Mucosa of rectum (tissue), 2 donors: ENCODE measurements around the gene ZNF579.
"Not testable (repeated sequence)": the region's sequence is repeated elsewhere in the genome, so short reads cannot be mapped to it uniquely, and the experiment has no call there.

ENCODE experiments used
- H3K27ac ChIP-seq, 2 donors: one replicate each; pipeline ENCODE4 v1.7.0; 2013; ENCODE audit warnings: inconsistent platforms in 2 of 2, low read depth in 2 of 2, low read length in 2 of 2
- H3K27me3 ChIP-seq, 2 donors: one replicate each; pipeline ENCODE4 v1.7.0; 2013; ENCODE audit warnings: low read length in 2 of 2; ENCODE audit not compliant: control insufficient read depth in 2 of 2, insufficient read depth in 2 of 2
- H3K36me3 ChIP-seq, 2 donors: one replicate each; pipeline ENCODE4 v1.7.0; 2013; ENCODE audit warnings: low read length in 2 of 2; ENCODE audit not compliant: control insufficient read depth in 2 of 2, insufficient read depth in 2 of 2
- H3K4me1 ChIP-seq, 2 donors: one replicate each; pipeline ENCODE4 v1.7.0; 2013; ENCODE audit warnings: low read length in 2 of 2, mild to moderate bottlenecking in 1 of 2; ENCODE audit not compliant: control insufficient read depth in 2 of 2, insufficient read depth in 2 of 2
- H3K4me3 ChIP-seq, 2 donors: one replicate each; pipeline ENCODE4 v1.7.0; 2013; ENCODE audit warnings: low read length in 2 of 2
- H3K9ac ChIP-seq, 2 donors: one replicate each; pipeline ENCODE4 v1.7.0; 2013; ENCODE audit warnings: low read length in 2 of 2, low read depth in 1 of 2, mild to moderate bottlenecking in 1 of 2
- H3K9me3 ChIP-seq, 2 donors: one replicate each; pipeline ENCODE4 v1.7.0; 2013; ENCODE audit warnings: low read length in 2 of 2; ENCODE audit not compliant: control insufficient read depth in 2 of 2
- donor health status: healthy.
- donor health status: Normal muscosa, but diverticular disease.

Gene ZNF579

DNA sequence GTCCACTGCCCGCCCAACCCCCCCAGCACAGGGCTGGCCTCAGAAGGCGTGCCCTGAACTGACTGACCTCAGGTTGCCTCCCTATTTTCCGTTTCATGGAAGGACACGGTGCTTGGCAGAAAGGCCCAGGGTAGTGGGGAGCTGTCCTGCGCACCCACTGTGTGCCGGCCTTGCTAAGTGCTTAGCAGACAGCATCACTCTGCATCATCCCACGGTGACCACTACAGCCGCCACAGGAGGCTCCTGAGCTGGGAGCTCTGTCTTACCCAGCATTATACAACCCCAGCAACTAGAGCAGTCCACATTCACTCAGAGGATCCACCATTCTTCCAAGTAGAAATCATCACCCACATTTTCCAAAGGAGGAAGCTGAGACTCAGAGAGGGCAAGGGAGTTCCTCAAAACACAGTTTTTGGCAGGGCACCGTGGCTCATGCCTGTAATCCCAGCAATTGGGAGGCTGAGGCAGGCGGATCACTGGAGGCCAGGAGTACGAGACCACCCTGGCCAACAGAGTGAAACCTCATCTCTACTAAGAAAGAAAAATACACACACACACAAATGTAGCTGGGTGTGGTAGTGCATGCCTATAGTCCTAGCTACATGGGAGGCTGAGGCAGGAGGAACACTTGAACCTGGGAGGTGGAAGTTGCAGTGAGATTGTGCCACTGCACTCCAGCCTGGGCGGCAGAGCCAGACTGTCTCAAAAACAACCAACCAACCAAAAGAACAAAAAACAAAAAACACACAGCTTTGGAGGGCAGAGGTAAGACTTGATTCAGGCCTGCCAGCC, 45.3 kb downstream of the ZNF579 start:
- Histone ChIP-seq H3K9me3 (no peaks in the 10 kb centered on the region), H3K36me3 (no peaks in the 10 kb centered on the region), H3K4me1 (no peaks in the 10 kb centered on the region), H3K27me3 (no peaks in the 10 kb centered on the region), H3K9ac (no peak overlapping the region), H3K27ac (no peak overlapping the region), H3K4me3 (no peak overlapping the region)

DNA sequence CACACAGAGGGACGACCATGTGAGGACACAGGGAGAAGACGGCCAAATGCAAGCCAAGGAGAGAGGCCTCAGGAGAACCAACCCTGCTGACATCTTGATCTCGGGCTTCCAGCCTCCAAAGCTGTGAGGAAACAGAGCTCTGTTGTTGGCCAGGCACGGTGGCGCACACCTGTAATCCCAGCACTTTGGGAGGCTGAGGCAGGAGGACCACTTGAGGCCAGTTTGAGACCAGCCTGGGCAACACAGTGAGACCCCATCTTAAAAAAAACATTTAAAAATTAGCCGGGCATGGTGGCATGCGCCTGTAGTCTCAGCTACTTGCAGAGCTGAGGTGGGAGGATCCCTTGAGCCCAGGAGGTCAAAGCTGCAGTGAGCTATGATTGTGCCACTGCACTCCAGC, 46.4 kb downstream of the ZNF579 start:
- H3K9ac ChIP-seq, H3K4me1 ChIP-seq, H3K36me3 ChIP-seq, H3K27ac ChIP-seq, H3K27me3 ChIP-seq, H3K9me3 ChIP-seq, H3K4me3 ChIP-seq: not testable (repeated sequence)

DNA sequence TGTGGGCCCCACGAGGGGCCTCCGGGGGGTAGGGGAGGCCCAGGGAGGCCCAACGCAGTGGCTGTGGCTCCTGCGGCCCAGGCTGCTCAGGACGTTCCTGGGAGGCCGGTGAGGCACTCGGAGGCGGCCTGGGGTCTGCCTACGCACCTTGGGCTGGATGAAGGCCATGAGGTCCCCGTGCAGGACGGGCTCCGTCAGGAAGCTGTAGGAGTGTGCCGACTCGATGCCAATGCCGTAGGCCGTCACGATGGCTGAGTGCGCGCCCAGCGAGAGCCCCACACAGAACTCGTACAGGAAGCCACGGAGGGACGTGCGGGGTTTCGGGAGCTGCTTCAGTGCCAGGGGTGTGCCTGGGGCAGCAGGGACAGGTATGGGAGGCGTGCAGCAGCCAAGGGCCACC, 49.7 kb downstream of the ZNF579 start:
- Histone ChIP-seq H3K9ac (no peak overlapping the region), H3K27me3 (no peaks in the 10 kb centered on the region), H3K4me3 (no peak overlapping the region), H3K4me1 (peaks cover 8 to 9% of the 10 kb centered on the region in 2 donors), H3K27ac (no peak overlapping the region), H3K9me3 (no peaks in the 10 kb centered on the region), H3K36me3 (no peaks in the 10 kb centered on the region)

DNA sequence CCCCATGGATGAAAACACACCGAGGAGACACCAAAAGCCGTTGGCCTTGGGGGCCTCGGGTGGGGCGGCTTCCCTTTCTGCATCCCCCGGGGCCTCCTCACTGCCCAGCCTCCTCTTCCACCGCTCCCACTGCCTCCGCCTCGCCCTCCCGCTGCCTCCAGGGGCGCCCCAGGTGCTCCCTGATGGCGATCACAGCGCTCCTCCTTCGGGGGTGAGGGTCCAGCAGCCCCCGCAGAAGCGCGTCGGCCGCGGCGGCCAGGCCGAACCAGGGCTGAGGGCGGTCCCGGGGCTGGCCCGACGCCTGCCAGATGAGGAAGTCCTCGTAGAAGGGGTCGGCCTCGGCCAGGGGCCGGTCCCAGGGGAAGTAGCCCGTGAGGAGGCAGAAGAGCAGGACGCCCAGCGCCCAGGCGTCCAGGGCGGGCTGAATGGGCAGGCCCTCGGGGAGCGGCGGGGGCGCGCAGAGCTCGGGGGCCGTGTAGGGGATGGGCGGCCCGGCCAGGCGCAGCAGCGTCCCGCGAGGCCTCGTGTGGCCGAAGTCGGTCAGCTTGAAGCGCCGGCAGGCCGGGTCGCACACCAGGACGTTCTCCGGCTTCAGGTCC, 50.9 kb downstream of the ZNF579 start:
- no peaks in the 10 kb centered on the region for H3K36me3 ChIP-seq
- H3K9me3 ChIP-seq = no peaks in the 10 kb centered on the region
- H3K9ac ChIP-seq = no peak overlapping the region
- H3K4me3 ChIP-seq = no peak overlapping the region
- no peak overlapping the region for H3K27ac ChIP-seq
- H3K4me1 ChIP-seq = peaks cover 9% of the 10 kb centered on the region in 2 donors
- no peaks in the 10 kb centered on the region for H3K27me3 ChIP-seq

DNA sequence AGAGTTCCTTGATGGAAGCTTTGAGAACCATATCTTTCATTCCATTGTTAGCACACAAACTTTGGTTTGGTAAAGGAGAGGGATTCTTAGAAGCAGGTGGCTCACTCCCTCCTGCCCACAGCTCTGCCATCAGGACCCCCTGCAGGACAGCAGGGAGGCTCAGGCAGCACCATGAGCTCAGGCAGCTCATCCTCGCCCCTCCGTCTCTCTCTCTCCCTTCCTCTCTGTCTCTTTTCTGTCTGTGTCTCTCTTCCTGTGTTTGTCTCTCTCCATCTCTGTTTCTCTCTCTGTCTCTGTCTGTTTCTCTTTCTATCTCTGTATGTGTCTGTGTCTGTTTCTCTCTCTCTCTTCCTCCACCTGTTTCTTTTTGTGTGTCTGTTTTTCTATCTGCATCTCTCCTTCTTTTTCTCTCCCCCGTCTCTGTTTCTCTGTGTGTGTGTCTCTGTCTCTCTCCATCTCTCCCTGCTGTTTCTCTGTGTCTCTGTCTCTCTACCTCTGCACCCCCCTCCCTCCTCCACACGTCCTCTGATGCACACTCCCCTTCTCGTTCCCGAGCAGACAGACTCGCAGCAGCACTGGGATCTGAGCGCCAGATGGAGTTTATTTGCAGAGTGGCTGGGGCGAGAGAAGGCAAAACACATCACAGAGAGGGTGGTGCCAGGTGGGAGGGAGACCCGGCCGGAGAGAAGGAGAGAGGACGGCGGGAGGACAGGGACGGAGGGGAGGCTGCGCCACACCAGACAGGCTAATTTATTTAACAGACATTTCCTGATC, 52.4 kb downstream of the ZNF579 start:
- Histone ChIP-seq H3K27me3 (no peaks in the 10 kb centered on the region), H3K27ac (no peak overlapping the region)

DNA sequence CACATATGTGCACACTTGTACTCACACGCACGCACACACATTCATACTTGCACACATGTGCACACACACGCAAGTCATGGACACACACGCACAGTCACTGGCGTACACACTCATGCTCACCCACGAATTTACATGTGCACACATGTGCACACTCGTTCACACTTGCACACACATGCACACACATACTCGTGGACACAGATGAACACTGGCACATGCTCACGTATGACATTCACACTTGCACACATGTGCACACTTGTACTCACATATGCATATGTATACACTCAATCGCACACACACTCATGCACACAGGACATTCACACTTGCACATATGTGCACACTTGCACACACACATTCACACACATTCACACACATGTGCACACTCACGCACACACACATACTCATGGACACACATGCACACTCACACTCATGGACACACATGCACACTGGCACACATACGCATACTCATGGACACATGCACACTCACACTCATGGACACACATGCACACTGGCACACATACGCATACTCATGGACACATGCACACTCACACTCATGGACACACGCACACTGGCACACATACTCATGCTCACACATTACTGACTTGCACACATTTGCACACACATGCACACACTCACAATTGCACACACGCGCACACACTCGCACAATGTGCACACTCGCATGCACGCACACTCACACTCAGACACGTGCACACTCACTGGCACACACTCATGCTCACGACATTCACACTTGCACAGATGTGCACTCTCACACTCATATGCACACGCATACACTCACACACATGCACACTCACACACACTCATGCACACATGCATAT, 53.2 kb downstream of the ZNF579 start:
- Histone ChIP-seq H3K9me3 (no peaks in the 10 kb centered on the region), H3K9ac (no peak overlapping the region), H3K4me3 (no peak overlapping the region), H3K27me3 (no peaks in the 10 kb centered on the region), H3K4me1 (peaks cover 9% of the 10 kb centered on the region in 2 donors), H3K36me3 (no peaks in the 10 kb centered on the region), H3K27ac (no peak overlapping the region)

More for the DNA sequence above, 52.4 kb downstream of the ZNF579 start:
- Histone ChIP-seq H3K4me3 (no peak overlapping the region), H3K36me3 (no peaks in the 10 kb centered on the region), H3K9ac (no peak overlapping the region), H3K9me3 (no peaks in the 10 kb centered on the region), H3K4me1 (peaks cover 9% of the 10 kb centered on the region in 2 donors)
